GM04503 (cell line): Measurements from ENCODE around the gene RAB15.

Experiments
- DNase-seq: peaks from one replicate; pipeline ENCODE4 v3.0.0-alpha.2; 2012; ENCODE audit warnings: low read depth

The RAB15 gene

DNA sequence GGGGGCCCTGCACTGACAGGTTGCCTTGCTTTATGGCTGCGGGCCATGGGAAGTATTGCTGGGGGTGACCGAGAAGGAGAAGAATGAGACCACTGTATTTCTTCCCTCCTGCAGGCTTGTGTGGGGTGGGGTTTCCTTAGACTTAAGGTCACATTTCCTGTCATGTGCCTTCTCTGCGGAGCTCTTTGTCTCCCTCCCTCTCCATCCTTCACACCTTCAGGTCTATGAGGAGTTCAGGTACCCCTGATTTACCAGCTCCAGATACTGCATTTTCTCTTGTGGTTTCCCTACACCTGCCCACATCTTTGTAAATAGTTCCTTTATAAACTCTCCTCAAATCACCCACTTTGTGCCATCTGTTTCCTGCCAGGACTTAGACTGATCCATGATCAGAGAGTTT lies 18.2 kb upstream of the RAB15 start:
- no peak for DNase-seq

DNA sequence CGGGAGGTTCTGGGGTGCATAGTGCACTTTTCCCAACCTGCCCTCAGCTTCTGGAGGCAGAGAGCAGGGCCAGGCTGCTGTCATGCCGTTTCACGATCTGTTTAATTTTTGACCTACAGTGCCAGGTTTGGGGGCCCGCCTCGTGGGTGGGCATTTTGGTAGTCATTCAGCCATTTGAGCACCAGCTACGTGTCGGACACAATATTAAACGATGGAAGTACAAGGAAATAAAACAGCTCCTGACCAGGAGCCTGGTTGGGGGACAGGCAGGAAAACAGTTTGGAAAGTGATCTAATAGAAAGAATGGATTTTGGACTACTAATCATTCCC lies 15.3 kb upstream of the RAB15 start:
- DNase-seq: no peak

DNA sequence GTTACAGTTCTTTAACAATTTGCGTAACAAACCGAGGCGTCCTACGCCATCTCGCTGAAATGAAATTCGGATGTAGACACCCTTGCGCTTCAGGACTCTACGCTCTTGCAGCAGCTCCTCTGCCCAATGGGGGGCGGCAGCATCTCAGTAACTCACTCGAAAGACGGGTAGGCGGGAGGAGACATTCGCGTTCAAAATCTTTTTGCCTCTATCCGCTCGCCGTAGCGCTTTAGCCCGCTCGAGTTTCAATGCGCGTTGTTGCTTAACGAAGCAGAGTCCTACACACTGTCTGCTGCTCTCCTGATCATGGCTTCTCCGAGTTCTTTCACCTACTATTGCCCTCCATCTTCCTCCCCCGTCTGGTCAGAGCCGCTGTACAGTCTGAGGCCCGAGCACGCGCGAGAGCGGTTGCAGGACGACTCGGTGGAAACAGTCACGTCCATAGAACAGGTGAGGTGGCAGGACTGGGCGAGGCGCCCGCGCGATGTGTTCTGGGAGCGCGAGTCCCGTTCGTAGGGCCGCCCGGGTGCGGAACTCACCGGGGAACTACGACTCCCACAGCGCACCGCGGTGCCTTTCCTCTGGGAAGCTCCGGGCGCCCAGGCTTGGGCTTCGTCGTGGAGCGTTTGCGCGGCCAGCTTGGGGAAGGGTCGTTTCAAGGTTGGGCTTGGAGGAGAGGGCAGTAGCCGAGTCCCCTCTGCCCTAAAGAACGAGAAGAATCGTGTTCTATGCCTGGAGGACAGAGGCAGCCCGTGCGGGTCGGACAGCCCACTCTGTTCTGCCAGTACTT lies 14.7 kb upstream of the RAB15 start, which contains the start of gene FNTB:
FNTB (plus strand) TSS at position 248 of the 790 bp plus-strand sequence; CDS start at position 307, 59 bp downstream.
- DNase-seq: peak; percentile 89

DNA sequence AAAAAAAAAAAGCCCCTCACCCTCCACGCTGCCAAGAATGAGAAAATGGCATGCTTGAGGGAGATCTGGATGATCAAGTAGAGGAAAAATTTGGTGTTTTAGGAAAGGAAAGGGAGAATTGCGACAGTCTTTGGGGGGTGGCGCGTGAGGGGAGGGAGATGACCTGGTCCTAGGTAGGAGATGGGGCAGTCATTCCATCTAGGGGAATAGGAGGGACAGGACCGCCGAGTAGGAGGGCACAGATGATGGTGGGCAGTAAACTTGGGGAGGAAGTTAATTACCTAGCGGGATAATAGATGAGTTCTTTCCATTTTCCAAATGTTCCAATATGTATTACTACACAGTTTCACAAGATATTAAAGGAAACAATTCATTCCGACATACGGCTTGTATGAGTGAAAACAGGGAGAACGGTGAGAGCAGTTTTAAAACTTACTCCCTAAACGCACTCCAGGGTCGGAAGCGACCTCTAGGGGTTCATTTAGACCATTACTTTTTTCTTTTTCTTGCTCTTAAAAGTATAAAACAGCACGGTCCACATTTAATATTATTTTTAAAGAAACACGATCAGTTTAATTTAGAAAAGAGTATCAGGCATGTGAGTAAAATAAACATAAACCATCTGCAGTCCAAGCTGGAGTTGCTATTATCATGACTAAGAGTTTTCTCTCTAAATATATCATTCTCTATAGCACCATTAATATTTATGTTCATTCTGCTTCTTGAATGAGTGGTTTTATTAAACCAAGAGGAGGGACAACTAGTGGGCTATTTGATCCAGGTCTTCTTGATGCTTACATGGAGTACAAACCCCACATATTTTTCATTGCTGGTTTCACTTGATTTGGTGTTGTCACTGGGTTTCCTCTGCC lies 11.5 kb upstream of the RAB15 start:
- no peak for DNase-seq

DNA sequence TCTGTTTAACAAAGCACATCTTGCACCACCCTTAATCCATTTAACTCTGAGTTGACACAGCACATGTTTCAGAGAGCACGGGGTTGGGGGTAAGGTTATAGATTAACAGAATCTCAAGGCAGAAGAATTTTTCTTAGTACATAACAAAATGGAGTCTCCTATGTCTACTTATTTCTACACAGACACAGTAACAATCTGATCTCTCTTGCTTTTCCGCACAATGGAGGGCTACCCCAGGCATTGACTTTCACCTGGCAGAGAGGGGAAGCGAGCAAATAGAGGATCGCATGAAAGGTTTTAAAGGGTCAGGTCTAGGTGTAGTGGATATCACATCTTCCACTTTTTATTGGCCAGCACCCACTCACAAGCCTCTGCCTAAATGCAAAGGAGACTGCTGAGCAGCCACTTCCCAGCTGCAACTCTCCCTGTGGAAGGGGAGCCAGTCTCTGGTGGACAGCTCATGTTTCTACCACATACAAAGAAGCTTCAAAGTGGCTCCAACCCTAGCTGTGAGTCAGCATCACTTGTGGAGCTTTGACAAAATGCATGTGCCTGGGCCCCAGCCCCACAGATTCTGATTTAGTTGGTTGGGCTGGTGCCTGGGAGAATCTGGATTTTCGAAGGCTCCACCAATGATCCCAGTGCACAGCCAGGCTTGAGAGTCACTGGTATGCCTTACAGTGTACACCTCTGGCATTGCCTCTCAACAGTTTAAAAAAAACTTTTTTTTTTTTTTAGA lies 7.4 kb upstream of the RAB15 start:
- no peak for DNase-seq

DNA sequence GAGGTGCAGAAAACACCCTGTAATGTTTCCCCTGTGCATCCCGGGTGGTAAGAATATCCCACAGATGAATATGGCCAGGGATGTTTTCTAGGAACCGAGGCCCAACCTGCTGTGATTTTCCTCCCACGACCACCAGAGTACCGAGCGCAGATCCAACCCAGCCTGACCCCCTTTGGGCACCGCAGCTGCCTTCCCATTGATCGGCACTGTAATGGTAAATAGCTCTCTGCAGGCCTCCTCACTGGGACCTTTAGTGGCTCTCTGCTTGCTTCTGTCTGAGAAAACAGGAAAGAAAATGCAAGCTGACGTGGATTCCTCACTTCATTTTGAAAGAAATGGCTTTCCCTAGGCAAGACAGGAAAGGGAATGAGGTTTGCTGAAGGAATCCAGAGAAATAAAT lies 2.4 kb upstream of the RAB15 start:
- no peak for DNase-seq

DNA sequence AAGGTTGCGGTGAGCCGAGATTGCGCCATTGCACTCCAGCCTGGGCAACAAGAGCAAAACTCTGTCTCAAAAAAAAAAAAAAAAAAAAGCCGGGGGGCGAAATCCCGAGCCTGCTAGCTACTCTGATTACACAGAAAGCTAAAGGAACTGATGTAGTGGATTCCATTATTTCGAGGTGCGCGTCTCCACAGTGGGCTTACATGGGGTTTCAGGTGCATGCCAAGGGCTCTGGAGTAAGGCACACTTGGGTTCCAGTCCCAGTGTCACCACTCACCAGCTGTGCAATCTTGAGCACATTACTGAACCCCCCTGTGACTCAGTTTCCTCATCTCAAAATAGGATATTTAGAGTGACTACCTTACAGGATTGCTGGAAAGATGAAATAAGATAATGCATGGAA lies 1.7 kb upstream of the RAB15 start:
- DNase-seq: no peak

DNA sequence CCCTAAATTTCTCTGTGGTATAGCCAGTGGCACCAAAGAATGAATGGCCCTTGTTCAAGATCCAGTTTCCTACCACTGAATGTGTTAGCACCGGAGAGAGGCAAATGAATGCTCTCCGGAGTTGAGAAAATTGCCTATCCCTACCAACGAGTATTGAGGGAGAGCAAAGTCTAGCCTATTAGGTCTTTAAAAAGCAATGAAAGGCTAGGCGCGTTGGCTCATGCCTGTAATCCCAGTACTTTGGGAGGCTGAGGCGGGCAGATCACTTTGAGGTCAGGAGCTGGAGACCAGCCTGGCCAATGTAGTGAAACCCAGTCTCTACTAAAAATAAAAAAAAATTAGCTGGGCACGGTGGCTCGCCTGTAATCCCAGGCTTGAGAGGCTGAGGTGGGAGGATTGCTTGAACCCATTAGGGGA lies 898 bp upstream of the RAB15 start:
- no peak for DNase-seq

DNA sequence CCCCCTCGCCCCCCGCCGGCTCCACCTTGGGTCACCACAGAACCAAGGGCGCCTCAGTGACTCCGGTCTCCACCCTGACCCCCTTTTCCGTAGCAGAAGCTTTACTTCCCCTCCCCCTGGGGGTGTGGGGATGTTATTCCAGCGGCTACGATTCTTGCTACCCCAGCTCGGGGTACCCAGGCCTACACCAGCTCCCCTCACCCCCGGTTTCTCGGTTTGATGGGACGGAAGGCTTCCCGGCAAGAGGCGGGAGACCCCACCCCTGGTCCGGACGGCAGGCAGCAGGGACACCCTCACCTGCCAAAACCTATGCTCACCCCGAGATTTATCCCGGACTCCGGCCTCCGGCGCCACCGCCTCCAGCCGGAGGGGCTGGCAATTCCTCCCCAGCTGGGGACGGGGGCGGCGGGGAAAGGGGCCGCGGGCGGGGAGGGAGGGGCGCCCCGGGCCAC lies 619 bp downstream of the RAB15 start:
- no peak for DNase-seq

DNA sequence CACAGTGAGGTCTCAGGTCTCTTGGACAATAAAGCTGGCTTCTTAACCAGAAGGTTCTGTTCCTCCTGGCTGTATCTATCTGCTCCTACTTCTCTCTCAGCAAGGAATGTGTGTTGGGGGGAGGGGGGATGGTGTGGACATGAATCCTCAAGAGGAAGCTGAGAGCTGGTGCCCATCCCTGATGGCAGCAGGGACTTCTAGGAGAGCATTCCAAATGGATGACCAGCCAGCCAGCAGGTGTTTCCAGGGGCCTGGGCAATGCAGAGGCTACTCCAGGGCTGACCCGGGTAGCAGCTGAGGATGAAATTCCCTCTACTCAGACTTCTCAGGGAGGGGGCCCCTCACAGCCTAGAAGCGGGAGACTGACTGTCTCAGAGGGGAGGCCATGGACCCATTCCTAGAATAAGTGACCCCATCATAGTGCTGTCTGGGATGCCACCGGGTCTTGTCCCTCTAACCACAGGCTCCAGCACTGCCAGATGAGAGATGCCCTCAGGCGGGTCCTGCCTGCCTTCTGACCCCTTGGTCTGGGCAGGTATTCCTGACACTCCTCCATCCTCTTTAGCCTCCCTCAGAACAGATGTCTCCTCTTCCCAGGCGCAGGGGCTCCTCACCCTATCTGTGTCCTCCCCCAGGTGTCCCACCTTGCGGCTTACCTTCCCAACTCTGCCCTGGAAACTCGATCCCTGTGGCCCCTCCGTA lies 1.2 kb downstream of the RAB15 start:
- no peak for DNase-seq

DNA sequence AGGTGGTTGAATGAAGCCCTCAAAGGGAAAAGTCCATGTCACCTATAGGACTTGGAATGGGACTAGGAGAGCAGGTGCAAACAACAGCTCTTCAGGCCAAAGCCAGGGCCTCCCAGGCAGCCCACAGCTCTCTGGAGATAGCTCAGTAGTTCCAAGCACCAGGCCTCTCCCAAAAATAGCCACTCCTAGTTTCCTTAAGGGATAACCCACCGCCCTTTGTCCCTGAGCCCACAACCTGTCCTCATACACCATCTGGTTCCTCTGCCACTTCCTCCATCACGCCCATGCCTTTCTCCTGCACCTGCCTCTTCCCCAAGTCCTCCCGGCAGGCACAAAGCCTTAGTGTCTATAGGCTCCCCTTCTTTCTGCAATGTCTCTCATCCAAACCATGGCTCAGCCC lies 2.1 kb downstream of the RAB15 start:
- DNase-seq: no peak

DNA sequence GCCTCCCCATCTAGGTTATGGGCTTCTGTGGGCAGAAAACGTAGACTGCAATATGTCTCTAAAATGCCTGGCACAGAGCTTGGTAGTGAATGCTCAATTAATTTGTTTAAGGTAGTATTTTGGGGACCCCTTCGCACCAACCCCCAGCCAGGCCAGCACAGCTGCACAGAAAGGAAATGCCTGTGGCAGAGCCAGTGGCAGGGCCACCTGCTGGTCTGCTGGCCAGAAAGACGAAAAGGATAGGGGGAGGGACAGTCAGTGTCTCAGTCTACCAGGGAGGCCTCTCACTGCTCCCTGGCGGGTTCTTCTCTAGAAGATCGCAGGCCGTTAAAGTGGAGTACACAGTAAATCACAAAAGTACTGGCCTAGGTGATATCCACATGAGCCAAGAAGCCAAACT lies 3.5 kb downstream of the RAB15 start:
- DNase-seq: no peak

DNA sequence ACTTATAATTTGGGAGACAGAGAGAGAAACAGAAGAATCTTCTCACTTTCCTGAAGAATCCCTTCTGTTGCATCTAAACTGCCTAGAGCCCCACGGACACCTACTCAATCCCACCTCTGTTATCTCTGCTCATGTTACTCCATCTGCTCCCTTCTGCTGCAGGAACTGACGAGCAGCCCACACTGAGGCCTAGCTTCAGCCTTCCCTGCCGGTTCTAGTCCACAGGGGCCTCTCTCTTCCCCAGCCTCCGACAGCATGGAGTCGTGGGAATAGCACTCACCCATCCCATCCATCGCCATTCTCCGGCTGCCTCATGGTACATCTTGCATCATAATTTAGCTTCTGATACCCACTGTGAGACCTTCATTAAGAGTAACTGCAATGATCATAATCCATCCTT lies 4.0 kb downstream of the RAB15 start:
- DNase-seq: no peak

DNA sequence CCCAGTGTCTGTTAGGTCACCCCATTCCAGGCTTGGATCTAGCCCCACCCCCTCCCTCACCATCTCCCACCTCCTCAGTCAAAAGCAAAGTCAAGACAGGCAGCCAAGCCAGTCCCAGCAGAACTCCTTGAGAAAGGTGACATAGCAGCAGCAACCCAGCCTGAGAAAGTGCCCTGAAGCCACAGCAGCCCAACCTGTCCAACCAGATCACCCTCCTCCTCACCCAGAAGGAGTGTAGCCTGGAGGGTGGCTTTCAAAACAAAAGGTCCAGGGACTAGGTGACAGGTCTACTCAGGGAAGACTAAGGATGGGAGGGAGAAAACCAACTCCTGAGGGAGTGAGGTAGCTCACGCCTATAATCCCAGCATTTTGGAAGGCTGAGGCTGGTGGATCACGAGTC lies 5.2 kb downstream of the RAB15 start:
- no peak for DNase-seq

DNA sequence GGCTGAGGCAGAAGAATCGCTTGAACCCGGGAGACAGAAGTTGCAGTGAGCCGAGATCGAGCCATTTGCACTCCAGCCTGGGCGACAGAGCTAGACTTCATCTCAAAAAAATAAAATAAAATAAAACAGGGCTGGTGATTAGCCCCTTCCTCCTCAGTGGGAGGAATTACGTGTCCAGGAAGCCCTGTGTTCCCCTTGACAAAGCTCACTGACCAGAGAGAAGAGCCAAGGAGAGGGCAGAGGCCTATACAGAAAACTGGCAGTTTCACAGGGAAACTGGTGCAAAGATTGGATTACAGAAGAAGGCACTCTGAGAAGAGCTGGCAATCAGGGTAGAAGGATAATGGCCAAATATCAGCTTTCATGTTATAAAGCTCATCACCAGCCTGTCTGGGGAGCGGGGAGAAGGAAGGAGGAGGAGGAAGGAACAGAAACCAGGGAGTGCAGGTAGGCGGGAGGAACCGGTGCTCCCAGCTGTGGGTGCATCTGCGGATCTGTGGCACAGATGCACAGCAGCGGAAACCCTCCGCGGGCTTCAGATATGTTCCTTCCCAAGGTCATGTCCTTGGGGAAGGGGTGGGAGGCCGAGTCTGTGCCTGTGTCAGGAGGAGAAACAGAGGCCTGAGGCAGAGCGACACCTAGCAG lies 6.7 kb downstream of the RAB15 start:
- DNase-seq: no peak

DNA sequence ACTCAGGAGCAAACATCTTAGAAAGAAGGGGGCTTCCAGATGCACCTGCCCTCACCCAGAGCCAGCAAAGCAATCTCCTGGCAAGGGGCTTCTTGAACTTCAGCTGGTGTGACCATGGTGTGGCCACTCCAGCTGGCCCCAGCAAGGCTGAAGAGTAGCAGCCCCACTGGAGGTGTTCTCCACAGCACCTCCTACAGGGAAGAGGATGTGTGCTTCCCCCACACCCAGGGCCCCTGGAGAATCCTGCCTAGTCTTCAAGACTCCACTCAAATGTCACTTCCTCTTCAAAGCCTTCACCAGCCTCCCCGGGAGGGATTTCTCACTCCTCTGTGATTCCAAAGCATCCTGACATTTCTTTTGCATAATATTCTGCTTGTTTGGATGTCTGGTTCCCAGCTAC lies 8.5 kb downstream of the RAB15 start:
- no peak for DNase-seq

DNA sequence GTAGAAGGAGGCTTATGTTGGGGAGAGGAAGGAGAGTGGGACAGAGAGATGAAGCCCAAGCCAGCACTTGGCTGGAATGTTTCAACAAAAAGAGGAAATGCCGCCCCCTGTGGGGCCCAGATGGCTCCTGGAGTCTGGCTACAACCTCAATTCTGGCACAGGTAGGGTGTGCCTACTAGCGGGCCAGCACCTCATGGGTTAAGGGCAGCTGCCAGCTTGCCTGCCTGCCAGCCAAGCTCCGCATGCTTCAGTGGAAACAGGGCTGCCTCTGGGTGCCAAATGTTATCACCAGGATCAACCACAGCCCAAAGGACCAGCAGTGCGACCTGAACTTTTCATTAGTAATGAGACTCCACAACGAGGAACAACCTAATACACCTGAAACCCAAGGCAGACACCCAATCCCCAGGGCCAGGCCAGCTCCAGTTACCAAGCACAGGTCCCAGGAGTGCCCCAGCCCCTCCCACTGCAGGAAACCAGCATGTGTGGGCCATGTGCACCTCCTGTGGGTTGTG lies 11.3 kb downstream of the RAB15 start:
- DNase-seq: no peak

DNA sequence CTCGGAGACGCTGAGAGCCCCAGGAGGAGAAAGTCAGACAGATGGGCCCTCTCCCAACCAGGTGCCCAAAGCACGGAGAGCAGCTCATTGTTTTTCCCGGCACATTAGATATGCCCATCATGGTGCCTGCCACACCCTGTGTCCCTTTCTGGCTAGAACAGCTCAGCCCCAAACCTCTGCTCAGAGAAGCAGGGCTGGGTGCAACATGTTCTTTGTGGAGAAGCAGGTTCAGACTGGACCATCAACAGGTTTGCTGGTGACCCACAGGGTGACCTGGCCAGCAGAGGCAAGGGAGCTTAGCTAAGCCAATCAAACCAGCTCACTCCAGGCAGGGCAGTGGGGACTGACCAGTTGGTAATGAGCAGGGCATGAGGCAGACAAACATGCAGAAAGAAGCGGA lies 13.4 kb downstream of the RAB15 start:
- no peak for DNase-seq

DNA sequence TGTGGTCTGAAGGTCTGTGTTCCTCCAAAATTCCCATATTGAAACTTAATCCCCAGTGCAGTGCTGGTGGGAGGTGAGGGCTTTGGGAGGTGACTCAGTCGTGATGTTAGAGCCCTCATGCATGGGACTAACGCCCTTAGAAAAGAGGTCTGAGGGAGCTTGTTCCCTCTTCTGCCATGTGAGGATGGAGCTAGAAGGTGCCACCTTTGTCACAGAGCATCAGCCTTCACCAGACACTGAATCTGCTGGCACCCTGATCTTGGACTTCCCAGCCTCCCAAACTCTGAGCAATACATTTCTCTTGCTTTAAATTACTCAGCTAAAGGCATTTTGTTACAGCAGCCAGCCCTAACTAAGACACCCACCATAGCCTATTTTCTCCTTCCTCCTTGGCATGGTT lies 13.9 kb downstream of the RAB15 start:
- DNase-seq: no peak

DNA sequence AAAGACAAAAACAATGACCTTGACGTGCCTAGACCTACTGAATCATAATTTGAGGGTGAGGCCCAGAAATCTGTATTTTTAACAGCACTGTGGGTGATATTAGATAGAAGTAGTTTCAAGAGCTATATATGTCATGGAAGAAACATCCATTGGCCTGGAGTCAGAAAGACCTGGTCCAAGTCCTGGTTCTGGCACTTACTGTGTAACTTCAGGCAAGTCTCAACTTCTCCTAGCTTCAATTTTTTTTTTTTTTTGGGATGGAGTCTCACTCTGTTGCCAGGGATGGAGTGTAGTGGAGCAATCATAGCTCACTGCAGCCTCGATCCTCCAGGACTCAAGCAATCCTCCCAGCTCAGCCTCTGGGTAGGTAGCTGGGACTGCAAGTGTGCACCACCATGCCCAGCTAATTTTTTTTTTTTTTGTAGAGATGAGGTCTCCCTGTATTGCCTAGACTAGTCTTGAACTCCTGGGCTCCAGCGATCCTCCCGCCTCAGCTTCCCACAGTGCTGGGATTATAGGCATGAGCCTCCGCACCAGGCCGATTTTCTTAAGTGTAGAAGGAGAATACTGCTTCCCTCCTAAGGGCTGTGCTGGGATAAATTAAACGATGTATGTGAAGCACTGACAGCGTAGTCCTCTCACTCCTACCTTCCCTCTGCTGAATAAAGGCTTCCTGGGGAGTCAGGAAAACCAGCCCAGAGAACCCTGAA lies 15.3 kb downstream of the RAB15 start:
- DNase-seq: no peak

DNA sequence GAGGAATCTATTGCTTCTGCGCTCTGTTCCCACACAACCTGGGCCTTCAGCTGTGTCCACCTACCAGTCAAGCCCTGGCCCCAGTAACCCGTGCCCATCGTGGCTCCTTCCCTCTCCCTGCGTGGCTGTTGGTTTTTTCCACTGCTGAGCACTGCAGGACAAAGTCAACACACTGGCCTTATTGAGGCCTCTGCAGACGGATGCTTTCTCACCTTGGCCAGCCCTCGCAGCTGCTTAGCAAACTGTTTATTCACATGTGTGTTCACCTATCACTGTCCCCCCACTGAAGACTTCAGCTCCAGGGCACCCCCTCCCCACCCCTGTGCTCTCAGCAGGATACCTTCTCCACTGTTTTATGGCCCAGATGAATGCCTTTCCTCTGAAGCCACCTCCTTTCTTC lies 16.8 kb downstream of the RAB15 start:
- no peak for DNase-seq
